Erythroblast (primary cell): ENCODE data around the gene MUC5AC.
"Not testable (repeated sequence)": the region's sequence is repeated elsewhere in the genome, so short reads cannot be mapped to it uniquely, and the experiment has no call there.

ENCODE experiments used
- DNase-seq, 2 experiments: peaks; one replicate each; lab custom pipeline; 2025; lab: John Stamatoyannopoulos, UW
- GATA1 ChIP-seq: IDR thresholded peaks from 2 replicates; pipeline ENCODE4 v1.6.1; 2011; ENCODE audit warnings: low read depth, mild to moderate bottlenecking, control low read depth, low read length, moderate library complexity
- POLR2A ChIP-seq: IDR thresholded peaks from 2 replicates; pipeline ENCODE4 v1.6.1; 2011; ENCODE audit warnings: mild to moderate bottlenecking, low read length

The MUC5AC gene

GRCh38 chr11:1167751-1168231, 10.0 kb downstream of the MUC5AC start:
- TF ChIP-seq GATA1, result no peak
- TF ChIP-seq POLR2A, result no peak

GRCh38 chr11:1168256-1168655, 10.5 kb downstream of the MUC5AC start:
- TF ChIP-seq POLR2A, result no peak
- no peak for TF ChIP-seq GATA1
- peak in 1 of 2 experiments; percentile 22 for DNase-seq

More at GRCh38 chr11:1167751-1168231, 10.0 kb downstream of the MUC5AC start:
- DNase-seq, result no peak

GRCh38 chr11:1168721-1169161, 11.0 kb downstream of the MUC5AC start:
- TF ChIP-seq GATA1, result no peak
- TF ChIP-seq POLR2A, result no peak
- DNase-seq, result peak in 1 of 2 experiments; percentile 23

- DNase-seq, result peak; percentile 17 to 35
- TF ChIP-seq GATA1 (no peak), POLR2A (no peak)
These were observed 13.7 kb downstream of the MUC5AC start for GRCh38 chr11:1171223-1171984.

- peak; percentile 23 to 56 for DNase-seq
- no peak for TF ChIP-seq POLR2A
- TF ChIP-seq GATA1, result no peak
These were observed 14.4 kb downstream of the MUC5AC start for GRCh38 chr11:1171985-1172728.

GRCh38 chr11:1172729-1173117, 15.0 kb downstream of the MUC5AC start:
- DNase-seq, result no peak
- TF ChIP-seq POLR2A, result no peak
- TF ChIP-seq GATA1, result no peak

- not testable (repeated sequence) for DNase-seq
These were observed 15.6 kb downstream of the MUC5AC start for GRCh38 chr11:1173396-1173795.

GRCh38 chr11:1174441-1175370, 17.0 kb downstream of the MUC5AC start:
- no peak for DNase-seq
- TF ChIP-seq GATA1 (no peak), POLR2A (no peak)

- TF ChIP-seq GATA1 (no peak), POLR2A (no peak)
- no peak for DNase-seq
These were observed 17.9 kb downstream of the MUC5AC start for GRCh38 chr11:1175461-1176223.

GRCh38 chr11:1176224-1177019, 18.7 kb downstream of the MUC5AC start:
- no peak for TF ChIP-seq GATA1
- TF ChIP-seq POLR2A, result no peak
- DNase-seq, result no peak

GRCh38 chr11:1177020-1177770, 19.4 kb downstream of the MUC5AC start:
- TF ChIP-seq GATA1, result no peak
- no peak for TF ChIP-seq POLR2A

GRCh38 chr11:1177771-1178090, 20.0 kb downstream of the MUC5AC start:
- TF ChIP-seq GATA1, result no peak
- TF ChIP-seq POLR2A, result no peak
- DNase-seq, result no peak

More at GRCh38 chr11:1177020-1177770, 19.4 kb downstream of the MUC5AC start:
- no peak for DNase-seq
